Measurements from ENCODE around the gene TRIM32. TPM values are rescaled to one million over a fixed set of nuclear protein-coding genes. Genes with fewer than 3 reads are reported as not detected.

The TRIM32 gene
- total RNA-seq, 6 experiments from 2014 or later = 53.7 to 71.6 (median 60.3) TPM

GRCh38 chr9:116656501-116656971 lies 30.6 kb upstream of the TRIM32 start:
- Mint-ChIP-seq H3K4me1 (ENCODE audit: low read depth) (peaks cover 18% of the 10 kb centered on the region), H3K4me3 (no peak overlapping the region), H3K36me3 (ENCODE audit: low read depth) (no peaks in the 10 kb centered on the region), H3K9me3 (no peaks in the 10 kb centered on the region), H3K27me3 (ENCODE audit: insufficient read depth) (no peaks in the 10 kb centered on the region), H3K27ac (no peak overlapping the region)
- TF ChIP-seq CTCF (IDR thresholded peaks at IDR 0.05) = no peak
- no peak for DNase-seq

- peaks cover 18% of the 10 kb centered on the region for H3K4me1 Mint-ChIP-seq (ENCODE audit: low read depth)
- no peak for DNase-seq
- no peak overlapping the region for H3K4me3 Mint-ChIP-seq
- H3K27me3 Mint-ChIP-seq (ENCODE audit: insufficient read depth) = no peaks in the 10 kb centered on the region
- H3K27ac Mint-ChIP-seq = no peak overlapping the region
- no peak for TF ChIP-seq CTCF (IDR thresholded peaks at IDR 0.05)
- H3K36me3 Mint-ChIP-seq (ENCODE audit: low read depth) = no peaks in the 10 kb centered on the region
- no peaks in the 10 kb centered on the region for H3K9me3 Mint-ChIP-seq
These were observed 30.1 kb upstream of the TRIM32 start for GRCh38 chr9:116656977-116657376.

- Mint-ChIP-seq H3K9me3 (no peaks in the 10 kb centered on the region), H3K4me1 (ENCODE audit: low read depth) (peaks cover 18% of the 10 kb centered on the region), H3K4me3 (no peak overlapping the region), H3K27me3 (ENCODE audit: insufficient read depth) (no peaks in the 10 kb centered on the region), H3K36me3 (ENCODE audit: low read depth) (no peaks in the 10 kb centered on the region), H3K27ac (no peak overlapping the region)
- no peak for TF ChIP-seq CTCF (IDR thresholded peaks at IDR 0.05)
- DNase-seq = no peak
These were observed 28.8 kb upstream of the TRIM32 start for GRCh38 chr9:116658265-116658664.

- Mint-ChIP-seq H3K27ac (no peak overlapping the region), H3K27me3 (ENCODE audit: insufficient read depth) (no peaks in the 10 kb centered on the region)
- TF ChIP-seq CTCF (IDR thresholded peaks at IDR 0.05) = peak; percentile 86
These were observed 25.8 kb upstream of the TRIM32 start for GRCh38 chr9:116661037-116661954.

GRCh38 chr9:116662646-116663310 lies 24.3 kb upstream of the TRIM32 start:
- TF ChIP-seq CTCF (IDR thresholded peaks at IDR 0.05) = no peak
- Mint-ChIP-seq H3K27me3 (ENCODE audit: insufficient read depth) (no peaks in the 10 kb centered on the region), H3K4me1 (ENCODE audit: low read depth) (peaks cover 10% of the 10 kb centered on the region), H3K27ac (no peak overlapping the region), H3K9me3 (no peaks in the 10 kb centered on the region), H3K36me3 (ENCODE audit: low read depth) (no peaks in the 10 kb centered on the region), H3K4me3 (no peak overlapping the region)
- DNase-seq = no peak

More at GRCh38 chr9:116661037-116661954, 25.8 kb upstream of the TRIM32 start:
- Mint-ChIP-seq H3K9me3 (no peaks in the 10 kb centered on the region), H3K36me3 (ENCODE audit: low read depth) (no peaks in the 10 kb centered on the region), H3K4me1 (ENCODE audit: low read depth) (peaks cover 17% of the 10 kb centered on the region), H3K4me3 (no peak overlapping the region)
- DNase-seq = peak; percentile 63

All from HFFc6 (cell line).